ENCODE measurements around the gene ZNF76.
"Not testable (repeated sequence)": the region's sequence is repeated elsewhere in the genome, so short reads cannot be mapped to it uniquely, and the experiment has no call there.

The ZNF76 gene

GRCh38 chr6:35304299-35304698, 44.8 kb downstream of the ZNF76 start:
- DNase-seq: no peak

GRCh38 chr6:35305117-35305516, 45.6 kb downstream of the ZNF76 start:
- DNase-seq: no peak

- not testable (repeated sequence) for DNase-seq
Measured at GRCh38 chr6:35307138-35307537, 47.6 kb downstream of the ZNF76 start.

- DNase-seq: not testable (repeated sequence)
Measured at GRCh38 chr6:35308543-35308942, 49.0 kb downstream of the ZNF76 start.

- no peak for DNase-seq
Measured at GRCh38 chr6:35309611-35310264, 50.2 kb downstream of the ZNF76 start.

- no peak for DNase-seq
Measured at GRCh38 chr6:35310265-35310831, 50.8 kb downstream of the ZNF76 start.

- peak; percentile 35 for DNase-seq
Measured at GRCh38 chr6:35311390-35312075, 52.0 kb downstream of the ZNF76 start.

- DNase-seq: no peak
Measured at GRCh38 chr6:35312076-35312800, 52.7 kb downstream of the ZNF76 start.

- DNase-seq: no peak
Measured at GRCh38 chr6:35312807-35313206, 53.3 kb downstream of the ZNF76 start.

- no peak for DNase-seq
Measured at GRCh38 chr6:35317483-35318195, 58.1 kb downstream of the ZNF76 start.

GRCh38 chr6:35318196-35319171, 58.9 kb downstream of the ZNF76 start:
- no peak for DNase-seq

- DNase-seq: no peak
Measured at GRCh38 chr6:35319346-35320030, 60.0 kb downstream of the ZNF76 start.

GRCh38 chr6:35320031-35320410, 60.5 kb downstream of the ZNF76 start:
- DNase-seq: no peak

GRCh38 chr6:35321091-35321490, 61.6 kb downstream of the ZNF76 start:
- DNase-seq: no peak

- DNase-seq: peak; percentile 87
Measured at GRCh38 chr6:35327349-35328027, 68.0 kb downstream of the ZNF76 start.

- DNase-seq: no peak
Measured at GRCh38 chr6:35328108-35328723, 68.7 kb downstream of the ZNF76 start.

GRCh38 chr6:35328965-35329364, 69.4 kb downstream of the ZNF76 start:
- DNase-seq: not testable (repeated sequence)

- no peak for DNase-seq
Measured at GRCh38 chr6:35330541-35331119, 71.1 kb downstream of the ZNF76 start.

- peak; percentile 56 for DNase-seq
Measured at GRCh38 chr6:35332074-35332887, 72.7 kb downstream of the ZNF76 start.

All from hematopoietic multipotent progenitor cell treated with erythropoietin and hydrocortisone succinate and interleukin-3 and kit ligand, for 6 days (in vitro differentiated cells).